Tibial artery (tissue), 4 donors: ENCODE data around the gene RNPS1.

ENCODE experiments used
- DNase-seq, 2 donors: peaks; one replicate each; pipeline ENCODE4 v3.0.0-alpha.2; 2019
- H3K27ac ChIP-seq, 2 donors: fragments of 200-600 bp; sonication (generic) in 1 of 2; 1 replicate in 1 of 2; 2 replicates in 1 of 2; pipeline ENCODE4 v1.5.1; 2018 to 2019; ENCODE audit warnings: mild to moderate bottlenecking in 1 of 2
- H3K27me3 ChIP-seq, 2 donors: fragments of 200-600 bp; sonication (generic) in 1 of 2; one replicate each; pipeline versions ENCODE4 v1.5.1 to v1.6.0; 2016 to 2019
- H3K36me3 ChIP-seq, 3 donors: fragments of 200-600 bp; sonication (generic) in 2 of 3; one replicate each; pipeline ENCODE4 v1.5.1; 2016 to 2019; ENCODE audit warnings: mild to moderate bottlenecking in 2 of 3
- H3K4me1 ChIP-seq, 4 donors: fragments of 200-600 bp; sonication (generic) in 2 of 4; 1 replicate in 3 of 4; 2 replicates in 1 of 4; pipeline ENCODE4 v1.5.1; 2016 to 2019
- H3K4me3 ChIP-seq, 2 donors: fragments of 200-600 bp; sonication (generic) in 1 of 2; 1 replicate in 1 of 2; 2 replicates in 1 of 2; pipeline ENCODE4 v1.5.1; 2018 to 2019; ENCODE audit warnings: mild to moderate bottlenecking in 2 of 2
- H3K9me3 ChIP-seq, 3 donors: fragments of 200-600 bp; sonication (generic) in 1 of 3; one replicate each; pipeline ENCODE4 v1.5.1; 2016 to 2019
- CTCF ChIP-seq, 2 experiments: fragments of 200-600 bp in 1 of 2; fragments of 450-650 bp in 1 of 2; IDR thresholded peaks; one replicate each; pipeline ENCODE4 v1.5.1; 2017 to 2019; ENCODE audit warnings: antibody characterized with exemption in 2 of 2, mild to moderate bottlenecking in 1 of 2, moderate library complexity in 1 of 2
- intact Hi-C: fragments of 100-400 bp; cut with DNase I; formaldehyde crosslinking; loops from one replicate; pipeline ENCODE4 v1.15.0; 2023; ENCODE audit warnings: low total_unique reads

Gene RNPS1

GRCh38 chr16:2213817-2214718 is 53.9 kb downstream of the RNPS1 start:
- peak overlapping the region; percentile 77 to 80 for H3K27ac ChIP-seq
- intact Hi-C loops: no loop called here

GRCh38 chr16:2212362-2213324 is 55.3 kb downstream of the RNPS1 start:
- no peaks in the 10 kb centered on the region for H3K27me3 ChIP-seq
- intact Hi-C loops: no loop called here
- H3K4me1 ChIP-seq: peaks cover 3 to 29% (median 22%) of the 10 kb centered on the region in 4 donors
- peak overlapping the region in 1 of 2 donors; percentile 96 for H3K4me3 ChIP-seq
- no peak overlapping the region for H3K27ac ChIP-seq
- no peaks in the 10 kb centered on the region for H3K9me3 ChIP-seq
- DNase-seq: no peak
- no peak for TF ChIP-seq CTCF (IDR thresholded peaks at IDR 0.05)
- peaks cover 14 to 37% (median 28%) of the 10 kb centered on the region in 3 donors for H3K36me3 ChIP-seq

More at GRCh38 chr16:2213817-2214718, 53.9 kb downstream of the RNPS1 start:
- Histone ChIP-seq H3K4me3 (peak overlapping the region; percentile 91 to 96), H3K36me3 (peaks cover under 1 to 23% (median 14%) of the 10 kb centered on the region in 3 donors), H3K4me1 (peaks cover 3 to 29% (median 22%) of the 10 kb centered on the region in 4 donors), H3K9me3 (no peaks in the 10 kb centered on the region), H3K27me3 (no peaks in the 10 kb centered on the region)
- TF ChIP-seq CTCF (IDR thresholded peaks at IDR 0.05): no peak
- DNase-seq: no peak

GRCh38 chr16:2211923-2212347 is 56.0 kb downstream of the RNPS1 start:
- Histone ChIP-seq H3K27me3 (no peaks in the 10 kb centered on the region), H3K27ac (no peak overlapping the region), H3K4me1 (peaks cover 3 to 30% (median 23%) of the 10 kb centered on the region in 4 donors), H3K4me3 (no peak overlapping the region), H3K36me3 (peaks cover 18 to 45% (median 32%) of the 10 kb centered on the region in 3 donors), H3K9me3 (no peaks in the 10 kb centered on the region)
- no peak for DNase-seq
- intact Hi-C loops: no loop called here
- TF ChIP-seq CTCF (IDR thresholded peaks at IDR 0.05): no peak

- no peaks in the 10 kb centered on the region for H3K27me3 ChIP-seq
- H3K9me3 ChIP-seq: no peaks in the 10 kb centered on the region
- H3K27ac ChIP-seq: no peak within 1 kb of the TSS
- DNase-seq: no peak
- intact Hi-C loops: no loop called here
- no peak for TF ChIP-seq CTCF (IDR thresholded peaks at IDR 0.05)
- no peak within 1 kb of the TSS for H3K4me3 ChIP-seq
- H3K4me1 ChIP-seq: peaks cover 3 to 41% (median 34%) of the 10 kb centered on the region in 4 donors
- H3K36me3 ChIP-seq: peaks cover 18 to 49% (median 32%) of the 10 kb centered on the region in 3 donors
Observed at GRCh38 chr16:2210386-2211365, 57.2 kb downstream of the RNPS1 start, which contains the start of gene BRICD5. TSS of gene BRICD5 (minus strand) at chr16:2210863. CDS start at chr16:2210833, 30 bp downstream.
